H9 (cell line): ENCODE results near the gene PRKCI. TPM values are rescaled to one million over a fixed set of nuclear protein-coding genes. Genes with fewer than 3 reads are reported as not detected.

ENCODE experiments used
- DNase-seq: peaks from one replicate; pipeline ENCODE4 v3.0.0-alpha.2; 2017
- H2AFZ ChIP-seq: one replicate; pipeline ENCODE4 v1.6.1; 2013; ENCODE audit warnings: mild to moderate bottlenecking, low read length, control low read depth, moderate library complexity
- H2AK5ac ChIP-seq: 2 replicates; pipeline ENCODE4 v1.6.1; 2013; ENCODE audit warnings: low read length, control low read depth, mixed read lengths; ENCODE audit not compliant: insufficient read length
- H2BK120ac ChIP-seq: one replicate; pipeline ENCODE4 v1.6.1; 2013; ENCODE audit warnings: low read depth, mild to moderate bottlenecking, low read length, control low read depth, inconsistent platforms; ENCODE audit not compliant: poor library complexity, severe bottlenecking
- H2BK12ac ChIP-seq: 2 replicates; pipeline ENCODE4 v1.6.1; 2013; ENCODE audit warnings: low read length, control low read depth, mixed read lengths, low read depth; ENCODE audit not compliant: insufficient read length
- H2BK15ac ChIP-seq: 2 replicates; pipeline ENCODE4 v1.6.1; 2013; ENCODE audit warnings: low read depth, low read length, control low read depth
- H2BK20ac ChIP-seq: one replicate; pipeline ENCODE4 v1.6.1; 2013; ENCODE audit warnings: low read depth, mild to moderate bottlenecking, low read length, control low read depth, inconsistent platforms; ENCODE audit not compliant: poor library complexity, severe bottlenecking
- H2BK5ac ChIP-seq: 2 replicates; pipeline ENCODE4 v1.6.1; 2013; ENCODE audit warnings: low read length, control low read depth, mixed read lengths; ENCODE audit not compliant: insufficient read length
- H3K14ac ChIP-seq: 2 replicates; pipeline ENCODE4 v1.6.1; 2013; ENCODE audit warnings: low read length, control low read depth; ENCODE audit not compliant: insufficient read depth
- H3K18ac ChIP-seq: 2 replicates; pipeline ENCODE4 v1.6.1; 2013; ENCODE audit warnings: low read depth, mild to moderate bottlenecking, mixed read lengths, low read length, control low read depth; ENCODE audit not compliant: insufficient read length
- H3K23ac ChIP-seq: 2 replicates; pipeline ENCODE4 v1.6.1; 2013; ENCODE audit warnings: low read length, control low read depth, mixed read lengths, low read depth; ENCODE audit not compliant: insufficient read length
- H3K23me2 ChIP-seq: 2 replicates; pipeline ENCODE4 v1.6.1; 2013; ENCODE audit warnings: low read depth, mild to moderate bottlenecking, mixed read lengths, low read length, control low read depth; ENCODE audit not compliant: insufficient read length, poor library complexity, severe bottlenecking
- H3K27ac ChIP-seq: 2 replicates; pipeline ENCODE4 v1.5.1; 2013; ENCODE audit warnings: low read length, control low read depth, mixed read lengths, low read depth; ENCODE audit not compliant: insufficient read length
- H3K27me3 ChIP-seq: 2 replicates; pipeline ENCODE4 v1.6.1; 2013; ENCODE audit warnings: low read length, control low read depth, inconsistent platforms; ENCODE audit not compliant: insufficient read depth
- H3K4ac ChIP-seq: 2 replicates; pipeline ENCODE4 v1.6.1; 2013; ENCODE audit warnings: low read depth, mild to moderate bottlenecking, control low read depth, inconsistent platforms, low read length, moderate library complexity
- H3K4me1 ChIP-seq: 2 replicates; pipeline ENCODE4 v1.6.1; 2013; ENCODE audit warnings: low read length, control low read depth, inconsistent platforms; ENCODE audit not compliant: insufficient read depth
- H3K4me2 ChIP-seq: 2 replicates; pipeline ENCODE4 v1.6.1; 2013; ENCODE audit warnings: low read length, control low read depth, mixed read lengths; ENCODE audit not compliant: insufficient read length, insufficient read depth
- H3K56ac ChIP-seq: 2 replicates; pipeline ENCODE4 v1.6.1; 2013; ENCODE audit warnings: low read depth, mild to moderate bottlenecking, mixed read lengths, low read length, control low read depth; ENCODE audit not compliant: insufficient read length
- H3K79me1 ChIP-seq: 2 replicates; pipeline ENCODE4 v1.6.1; 2013; ENCODE audit warnings: low read depth, mild to moderate bottlenecking, moderate library complexity, low read length, control low read depth, inconsistent platforms; ENCODE audit not compliant: insufficient read depth, poor library complexity, severe bottlenecking
- H3K79me2 ChIP-seq: 2 replicates; pipeline ENCODE4 v1.6.1; 2013; ENCODE audit warnings: low read length, control low read depth, inconsistent platforms; ENCODE audit not compliant: insufficient read depth
- H3K9ac ChIP-seq: 2 replicates; pipeline ENCODE4 v1.6.1; 2013; ENCODE audit warnings: low read length, control low read depth, mixed read lengths; ENCODE audit not compliant: insufficient read length; ENCODE audit errors: extremely low read depth
- H3K9me3 ChIP-seq: one replicate; pipeline ENCODE4 v1.6.1; 2013; ENCODE audit warnings: low read depth, low read length, inconsistent platforms; ENCODE audit not compliant: control insufficient read depth
- H3T11ph ChIP-seq: one replicate; pipeline ENCODE4 v1.6.1; 2013; ENCODE audit warnings: mild to moderate bottlenecking, low read length, control low read depth, inconsistent platforms
- H4K20me1 ChIP-seq: one replicate; pipeline ENCODE4 v1.6.1; 2013; ENCODE audit not compliant: control insufficient read depth, insufficient read length, insufficient read depth
- H4K5ac ChIP-seq: 2 replicates; pipeline ENCODE4 v1.6.1; 2013; ENCODE audit warnings: low read depth, mild to moderate bottlenecking, mixed read lengths, low read length, control low read depth; ENCODE audit not compliant: insufficient read length
- H4K8ac ChIP-seq: replicated peaks from 2 replicates; pipeline ENCODE4 v1.6.1; 2013; ENCODE audit warnings: low read length, control low read depth, mixed read lengths, low read depth; ENCODE audit not compliant: insufficient read length
- H4K91ac ChIP-seq: 2 replicates; pipeline ENCODE4 v1.6.1; 2013; ENCODE audit warnings: low read depth, mild to moderate bottlenecking, moderate library complexity, mixed read lengths, low read length, control low read depth; ENCODE audit not compliant: insufficient read length
- H3K27ac Mint-ChIP-seq, 3 experiments: 2 replicates in 2 of 3; 3 replicates in 1 of 3; pipeline ENCODE4 v1.8.0; 2020 to 2021; ENCODE audit warnings: mixed read lengths in 3 of 3, mild to moderate bottlenecking in 1 of 3, moderate library complexity in 1 of 3
- H3K27me3 Mint-ChIP-seq: 2 replicates; pipeline ENCODE4 v1.8.0; 2021; ENCODE audit warnings: low read depth, mild to moderate bottlenecking, moderate library complexity, mixed read lengths
- H3K36me3 Mint-ChIP-seq, 3 experiments: 2 replicates in 2 of 3; 3 replicates in 1 of 3; pipeline ENCODE4 v1.8.0; 2020 to 2021; ENCODE audit warnings: low read depth in 3 of 3, mixed read lengths in 3 of 3; ENCODE audit not compliant: insufficient read depth in 1 of 3
- H3K4me1 Mint-ChIP-seq, 2 experiments: 2 replicates each; pipeline ENCODE4 v1.8.0; 2020; ENCODE audit warnings: mixed read lengths in 2 of 2
- H3K4me3 Mint-ChIP-seq, 2 experiments: 2 replicates in 1 of 2; 3 replicates in 1 of 2; pipeline ENCODE4 v1.8.0; 2020 to 2021; ENCODE audit warnings: mild to moderate bottlenecking in 2 of 2, mixed read lengths in 2 of 2, moderate library complexity in 1 of 2
- H3K9me3 Mint-ChIP-seq, 2 experiments: 2 replicates in 1 of 2; 3 replicates in 1 of 2; pipeline ENCODE4 v1.8.0; 2020; ENCODE audit warnings: mild to moderate bottlenecking in 2 of 2, mixed read lengths in 2 of 2, moderate library complexity in 1 of 2
- WGBS: extraction: QIAGEN DNeasy Blood & Tissue Kit; methylation state at CpG from one replicate; pipeline ENCODE4 v1.1.7; 2013; ENCODE audit warnings: missing lambda C conversion rate, low lambda C conversion rate, mixed read lengths; ENCODE audit not compliant: insufficient read length; ENCODE audit errors: extremely low coverage; 5-methylcytosine and 5-hydroxymethylcytosine counted together
- total RNA-seq: library from RNA; stranded (reverse); gene quantifications from 2 replicates; pipeline ENCODE4 v1.2.1, GENCODE V29; 2021
- TF ChIP-seq, protein P1 (sequence below): fragments of 200-600 bp; sonication (generic); conservative IDR thresholded peaks from 3 replicates; pipeline ENCODE4 v1.8.0; 2021; ENCODE audit warnings: antibody characterized with exemption, mild to moderate bottlenecking

The PRKCI gene
- total RNA-seq, 1 experiment from 2014 or later: 71.1 TPM

DNA sequence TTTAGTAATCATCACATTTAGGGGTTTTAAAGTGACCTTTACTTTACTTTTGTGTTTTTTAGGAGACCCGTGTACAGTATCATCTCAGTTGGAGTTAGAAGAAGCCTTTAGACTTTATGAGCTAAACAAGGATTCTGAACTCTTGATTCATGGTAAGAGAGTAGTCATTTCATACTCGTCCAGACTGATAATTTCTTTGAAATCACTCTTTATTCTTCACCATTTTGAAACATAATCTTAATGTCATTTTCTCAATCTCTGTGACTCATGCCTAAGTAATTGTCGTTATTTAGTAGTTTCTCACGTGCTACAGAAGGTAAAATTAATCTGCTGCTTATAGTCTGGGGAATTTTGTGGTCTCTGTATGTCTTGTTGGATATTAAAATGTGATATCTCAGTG is 37.7 kb downstream of the PRKCI start:
- Histone ChIP-seq H2BK15ac (no peak overlapping the region), H3K79me2 (no peaks in the 10 kb centered on the region; the same call in 1 of the 2 replicates), H4K8ac (no peak overlapping the region), H2AFZ (no peak overlapping the region), H3K23ac (no peak overlapping the region), H3K9me3 (no peaks in the 10 kb centered on the region), H3K18ac (no peak overlapping the region), H2BK120ac (no peak overlapping the region), H3K4me1 (no peaks in the 10 kb centered on the region; the same call in 1 of the 2 replicates), H2BK12ac (no peak overlapping the region), H3K79me1 (peaks cover 10% of the 10 kb centered on the region), H3K27me3 (no peaks in the 10 kb centered on the region), H3T11ph (no peak overlapping the region), H3K4ac (no peak overlapping the region), H3K56ac (no peak overlapping the region), H2BK20ac (no peak overlapping the region), H2AK5ac (no peak overlapping the region), H3K27ac (no peak overlapping the region), H3K9ac (no peak overlapping the region), H4K20me1 (no peaks in the 10 kb centered on the region), H2BK5ac (no peak overlapping the region), H4K5ac (no peak overlapping the region), H4K91ac (no peak overlapping the region), H3K23me2 (no peaks in the 10 kb centered on the region), H3K4me2 (no peak overlapping the region), H3K14ac (no peak overlapping the region)
- no peaks in the 10 kb centered on the region for H3K27me3 Mint-ChIP-seq
- no peak overlapping the region for H3K4me3 Mint-ChIP-seq
- H3K36me3 Mint-ChIP-seq: peaks cover 41 to 63% (median 52%) of the 10 kb centered on the region in 3 experiments
- peaks cover 24% of the 10 kb centered on the region in 2 experiments for H3K4me1 Mint-ChIP-seq
- TF ChIP-seq, protein P1, sequence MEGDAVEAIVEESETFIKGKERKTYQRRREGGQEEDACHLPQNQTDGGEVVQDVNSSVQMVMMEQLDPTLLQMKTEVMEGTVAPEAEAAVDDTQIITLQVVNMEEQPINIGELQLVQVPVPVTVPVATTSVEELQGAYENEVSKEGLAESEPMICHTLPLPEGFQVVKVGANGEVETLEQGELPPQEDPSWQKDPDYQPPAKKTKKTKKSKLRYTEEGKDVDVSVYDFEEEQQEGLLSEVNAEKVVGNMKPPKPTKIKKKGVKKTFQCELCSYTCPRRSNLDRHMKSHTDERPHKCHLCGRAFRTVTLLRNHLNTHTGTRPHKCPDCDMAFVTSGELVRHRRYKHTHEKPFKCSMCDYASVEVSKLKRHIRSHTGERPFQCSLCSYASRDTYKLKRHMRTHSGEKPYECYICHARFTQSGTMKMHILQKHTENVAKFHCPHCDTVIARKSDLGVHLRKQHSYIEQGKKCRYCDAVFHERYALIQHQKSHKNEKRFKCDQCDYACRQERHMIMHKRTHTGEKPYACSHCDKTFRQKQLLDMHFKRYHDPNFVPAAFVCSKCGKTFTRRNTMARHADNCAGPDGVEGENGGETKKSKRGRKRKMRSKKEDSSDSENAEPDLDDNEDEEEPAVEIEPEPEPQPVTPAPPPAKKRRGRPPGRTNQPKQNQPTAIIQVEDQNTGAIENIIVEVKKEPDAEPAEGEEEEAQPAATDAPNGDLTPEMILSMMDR: no peak
- no CpG with 5 or more reads among the region's 4 CpGs for WGBS
- no peaks in the 10 kb centered on the region; a peak in 2 of 5 replicates for H3K9me3 Mint-ChIP-seq
- DNase-seq: no peak
- H3K27ac Mint-ChIP-seq: no peak overlapping the region
